GM18909 (cell line): ENCODE data around the gene C1orf50.
"Not testable (repeated sequence)": the region's sequence is repeated elsewhere in the genome, so short reads cannot be mapped to it uniquely, and the experiment has no call there.

Source experiments
- ATAC-seq: cut with Tn5 transposase; IDR thresholded peaks from one replicate; pipeline ENCODE4 v1.9.1; 2021; ENCODE audit warnings: mild to moderate bottlenecking; ENCODE audit not compliant: unreplicated experiment, poor library complexity

The C1orf50 gene

DNA sequence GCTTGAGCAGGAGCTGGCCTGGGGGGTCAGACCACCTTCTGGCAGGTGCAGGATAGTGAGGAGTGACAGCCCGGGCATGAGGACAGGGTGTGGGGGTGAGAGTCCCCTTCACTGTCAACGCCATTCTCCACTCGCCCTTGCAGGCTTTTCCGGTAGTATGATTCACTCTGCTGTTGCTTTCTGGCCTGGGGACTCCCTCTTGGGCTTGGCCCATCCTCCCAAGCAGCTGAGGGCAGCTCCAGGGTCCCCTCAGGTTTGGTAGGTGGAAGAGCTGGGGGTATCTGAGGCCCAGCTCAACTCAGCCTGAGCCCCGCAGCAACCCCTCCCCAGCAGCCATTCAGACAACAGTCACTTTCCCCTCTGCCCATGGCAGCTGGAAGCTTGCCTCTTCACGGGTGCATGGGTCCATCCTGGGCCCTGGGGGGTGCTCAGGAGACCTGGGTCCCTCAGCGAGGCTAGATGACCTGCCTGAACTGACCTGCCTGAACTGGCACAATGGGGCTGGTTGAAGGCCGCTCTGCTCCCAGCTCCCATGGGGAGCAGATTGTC is 28.3 kb upstream of the C1orf50 start:
- no peak for ATAC-seq

DNA sequence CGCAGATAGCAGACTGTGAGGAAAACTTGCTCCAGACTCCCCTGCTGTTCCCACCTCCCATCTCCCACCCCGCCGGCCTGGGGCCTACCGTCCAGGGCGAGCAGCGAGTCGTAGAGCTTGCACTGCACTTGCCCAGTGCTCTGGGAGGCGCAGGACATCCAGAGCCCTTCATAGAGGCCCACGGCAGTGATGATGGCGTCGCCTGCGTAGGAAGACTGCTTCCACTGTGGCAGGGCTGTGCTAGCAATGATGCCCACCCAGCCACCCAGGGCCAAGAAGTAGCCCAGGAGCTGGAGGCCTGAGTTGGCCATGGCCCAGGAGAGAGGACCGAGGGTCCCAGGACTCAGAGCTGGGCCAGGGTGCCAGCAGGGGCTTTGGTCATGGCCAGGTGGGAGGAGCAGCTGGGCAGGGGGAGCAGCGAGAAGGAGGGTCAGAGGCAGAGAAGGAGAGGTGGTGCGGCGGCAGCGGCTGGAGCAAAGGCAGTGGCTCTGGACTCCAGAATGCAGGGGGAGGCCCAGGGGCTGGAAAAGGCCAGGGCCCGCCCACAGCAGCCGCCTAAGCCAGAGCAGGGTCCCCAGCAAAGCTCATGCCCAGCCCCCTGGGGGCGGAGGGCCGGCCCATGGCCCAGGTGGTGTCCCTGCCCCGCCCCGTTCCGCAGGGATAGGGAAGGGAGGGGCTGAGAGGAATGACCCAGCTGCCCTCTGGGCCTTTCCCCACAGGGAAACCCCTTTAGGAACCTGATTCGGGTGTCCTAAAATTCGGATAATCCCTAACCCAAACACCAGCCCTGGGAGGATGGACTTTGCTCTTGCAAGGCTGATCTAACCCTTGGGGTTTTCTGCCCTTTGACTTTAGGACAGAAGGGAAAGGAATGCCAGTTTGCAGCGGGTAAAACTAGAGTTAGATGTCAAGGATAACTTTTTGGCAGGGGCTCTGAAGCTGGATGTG is 27.0 kb upstream of the C1orf50 start, which contains the start of gene CLDN19:
Gene CLDN19 (minus strand): TSS at position 484 of the 948 bp plus-strand sequence. CDS start 173 bp downstream, at position 311.
- no peak for ATAC-seq

DNA sequence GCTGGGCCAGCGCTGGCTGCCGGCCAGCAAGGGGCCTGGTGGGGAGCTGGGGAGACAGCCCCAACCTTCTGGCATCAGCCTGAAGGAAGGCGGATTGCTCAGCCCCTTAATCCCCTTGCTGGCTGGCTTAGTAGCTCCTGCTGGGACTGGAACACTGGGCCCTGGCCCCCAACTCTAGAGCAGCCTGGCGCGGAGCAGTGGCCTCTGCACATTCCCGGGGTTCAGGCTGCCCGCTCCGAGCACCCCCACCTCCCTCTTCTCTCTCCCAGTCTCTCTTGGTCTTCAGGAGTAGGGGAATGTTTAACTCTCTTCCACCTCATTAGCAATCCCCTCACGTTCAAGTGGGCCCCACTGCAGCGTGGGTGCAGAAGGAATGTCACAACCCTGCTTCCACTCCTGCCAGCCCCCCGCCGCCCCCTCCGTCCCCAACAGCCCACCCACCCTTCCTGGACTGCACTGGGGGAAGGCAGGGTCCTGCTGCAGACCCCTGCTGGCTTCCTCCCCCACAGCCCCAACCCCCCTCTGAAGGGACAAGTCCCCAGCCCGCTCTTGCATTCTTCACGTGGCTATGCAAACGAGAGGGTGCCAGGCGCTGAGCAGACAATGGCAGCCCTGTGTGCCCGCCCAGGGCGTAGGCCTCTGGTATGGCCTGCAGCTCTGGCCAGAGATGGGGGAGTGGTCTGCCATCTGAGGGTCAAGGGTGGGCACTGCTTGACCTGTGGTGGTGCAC is 26.0 kb upstream of the C1orf50 start:
- ATAC-seq: no peak

- ATAC-seq: no peak
Measured at GRCh38 chr1:42741706-42742105, 25.3 kb upstream of the C1orf50 start.

- ATAC-seq: no peak
Measured at GRCh38 chr1:42742141-42742540, 24.9 kb upstream of the C1orf50 start.

- no peak for ATAC-seq
Measured at GRCh38 chr1:42742617-42743316, 24.3 kb upstream of the C1orf50 start.

GRCh38 chr1:42743317-42744147 is 23.5 kb upstream of the C1orf50 start:
- no peak for ATAC-seq

DNA sequence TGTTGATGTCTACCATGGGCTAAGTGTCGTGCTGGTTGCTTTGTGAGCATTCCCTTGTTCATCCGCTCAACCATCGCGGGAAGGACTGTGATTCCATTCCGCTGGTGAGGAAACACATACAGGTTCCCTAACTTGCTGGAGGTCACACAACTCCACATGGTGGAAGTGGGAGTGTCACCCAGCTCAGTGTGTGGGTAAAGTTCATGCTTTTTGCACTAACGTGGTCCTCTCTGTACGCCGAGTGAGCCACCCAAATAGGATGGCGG is 23.0 kb upstream of the C1orf50 start:
- no peak for ATAC-seq

DNA sequence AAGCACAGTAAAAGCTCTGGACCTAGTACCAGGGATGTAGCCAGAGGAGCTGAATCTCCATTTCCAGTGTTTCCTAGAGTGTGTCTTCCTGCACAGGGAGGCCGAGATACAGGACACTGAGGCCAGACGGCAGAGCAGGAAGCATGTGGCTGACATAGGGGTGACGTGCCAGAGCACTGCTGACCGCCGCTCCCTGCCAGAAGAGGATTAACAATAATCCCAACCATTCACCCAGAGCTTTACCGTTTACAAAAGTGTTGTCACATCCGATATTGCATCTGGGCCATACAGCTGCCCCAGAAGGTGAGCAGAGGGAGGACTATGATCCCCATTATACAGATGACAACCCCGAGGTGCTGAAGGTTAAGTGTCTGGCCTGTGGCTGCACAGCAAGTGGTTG is 21.2 kb upstream of the C1orf50 start:
- no peak for ATAC-seq

DNA sequence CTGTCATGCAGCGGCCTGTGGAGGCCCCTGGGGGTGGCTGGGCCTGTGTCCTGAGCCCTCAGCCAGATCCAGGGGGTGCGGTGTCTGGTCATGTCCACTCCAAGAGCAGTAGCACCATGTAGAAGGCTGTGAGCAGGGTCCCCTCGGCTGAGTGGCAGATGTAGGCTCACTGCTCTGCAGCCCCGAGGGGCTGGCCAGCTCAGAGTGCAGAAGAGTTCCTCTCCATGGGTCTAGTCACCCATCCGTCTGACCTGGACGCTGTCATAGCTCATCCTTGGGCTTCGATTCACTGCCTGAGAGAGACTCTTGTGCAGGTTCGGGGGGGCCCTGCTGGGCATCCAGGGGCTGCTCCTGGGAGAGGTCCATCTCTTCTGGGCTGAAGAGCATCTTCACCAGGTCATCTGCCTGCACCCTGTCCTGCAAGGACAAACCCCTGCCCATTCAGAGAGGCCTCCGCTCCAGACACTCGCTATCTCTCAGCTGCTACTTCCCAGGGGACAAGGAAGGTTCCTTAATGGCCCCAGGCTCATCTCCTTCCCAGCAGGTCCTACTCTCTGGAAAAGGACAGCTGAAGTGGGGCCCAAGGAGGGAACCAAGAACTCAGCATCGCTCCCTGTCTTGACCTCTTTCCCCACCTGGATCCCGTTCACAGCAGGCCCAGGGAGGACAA is 20.5 kb upstream of the C1orf50 start:
- no peak for ATAC-seq

DNA sequence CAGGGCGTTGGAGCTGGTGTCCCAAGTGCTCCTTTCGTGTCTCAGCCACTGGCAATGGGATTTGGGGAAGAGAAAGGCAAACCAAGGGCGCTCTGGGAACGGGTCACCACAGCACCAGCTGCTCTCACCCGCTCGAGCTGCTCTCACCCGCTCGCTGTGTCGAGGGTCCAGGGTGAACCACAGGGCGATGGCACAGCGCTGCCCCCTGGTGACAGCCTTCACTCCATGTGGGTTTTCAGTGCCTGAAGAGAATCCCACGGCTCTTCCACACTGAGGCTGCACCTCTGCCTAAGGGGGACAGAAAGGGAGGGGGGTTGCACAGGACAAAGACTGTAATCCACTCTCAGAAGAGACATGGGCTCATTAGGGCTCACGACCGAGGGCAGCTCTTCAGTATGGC is 19.9 kb upstream of the C1orf50 start:
- ATAC-seq: no peak

GRCh38 chr1:42748021-42748420 is 19.0 kb upstream of the C1orf50 start:
- ATAC-seq: no peak

DNA sequence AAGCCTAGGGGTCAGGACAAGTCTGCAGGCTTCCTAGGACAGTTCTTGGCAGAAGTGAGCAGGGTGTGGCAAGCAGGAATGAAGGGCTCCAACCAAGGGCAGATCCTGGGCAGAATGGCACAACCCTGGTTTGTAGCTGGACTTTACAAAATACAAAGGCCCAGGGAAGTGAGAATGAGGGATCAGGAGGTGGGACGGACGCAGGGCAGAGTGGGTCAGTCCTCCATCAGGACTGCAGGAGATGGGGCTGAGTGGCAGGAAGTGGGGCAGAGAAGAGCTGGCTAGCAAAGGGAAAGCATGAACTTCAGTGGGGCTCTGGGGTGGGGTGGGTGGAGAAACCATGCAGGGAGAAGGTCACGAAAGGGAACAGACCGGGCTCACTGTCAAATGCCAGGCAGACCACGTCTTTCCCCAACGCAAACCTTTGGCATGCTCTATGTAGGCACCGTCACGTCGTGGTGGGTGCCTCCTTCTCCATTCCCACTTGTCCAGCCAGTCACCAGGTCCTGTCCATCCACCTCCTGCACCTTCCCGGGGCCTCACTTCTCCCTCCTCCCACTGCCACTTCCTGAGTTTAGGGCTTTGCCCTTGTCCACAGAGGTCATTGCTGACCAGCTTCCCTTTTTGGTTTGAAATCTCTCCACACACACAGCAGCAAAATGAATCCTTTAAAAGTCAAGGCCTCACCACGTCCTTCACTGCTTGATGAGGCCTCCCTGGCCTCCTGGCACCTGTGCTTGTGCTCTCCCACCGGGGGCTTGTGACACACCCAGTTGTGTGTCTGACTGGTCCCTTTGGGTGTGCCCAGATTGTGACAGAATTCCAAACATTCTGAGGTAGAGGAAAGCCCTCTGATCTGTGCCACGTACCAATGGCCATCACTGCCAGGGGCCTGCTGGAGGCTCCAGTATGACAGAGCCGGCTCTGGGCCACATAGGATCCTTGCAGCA is 18.3 kb upstream of the C1orf50 start:
- ATAC-seq: no peak

DNA sequence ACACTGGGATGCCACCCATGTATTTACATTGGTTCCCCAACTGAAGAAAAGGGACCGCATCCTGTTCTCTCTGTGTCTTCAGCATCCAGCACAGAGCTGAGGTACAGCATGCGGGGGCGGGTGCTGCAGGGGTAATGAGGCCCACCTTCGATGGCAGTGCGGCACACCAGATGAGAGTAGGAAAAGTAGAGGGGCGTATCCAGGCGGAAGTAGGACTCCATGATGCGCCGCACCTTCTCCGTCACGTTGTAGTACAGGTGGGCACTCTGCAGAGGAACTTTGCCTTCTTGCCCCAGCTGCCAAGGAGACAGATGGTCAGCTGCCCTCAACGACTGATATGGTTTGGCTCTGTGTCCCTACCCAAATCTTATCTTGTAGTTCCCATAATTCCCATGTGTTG is 17.0 kb upstream of the C1orf50 start:
- no peak for ATAC-seq

- not testable (repeated sequence) for ATAC-seq
Measured at GRCh38 chr1:42751511-42752070, 15.5 kb upstream of the C1orf50 start.

DNA sequence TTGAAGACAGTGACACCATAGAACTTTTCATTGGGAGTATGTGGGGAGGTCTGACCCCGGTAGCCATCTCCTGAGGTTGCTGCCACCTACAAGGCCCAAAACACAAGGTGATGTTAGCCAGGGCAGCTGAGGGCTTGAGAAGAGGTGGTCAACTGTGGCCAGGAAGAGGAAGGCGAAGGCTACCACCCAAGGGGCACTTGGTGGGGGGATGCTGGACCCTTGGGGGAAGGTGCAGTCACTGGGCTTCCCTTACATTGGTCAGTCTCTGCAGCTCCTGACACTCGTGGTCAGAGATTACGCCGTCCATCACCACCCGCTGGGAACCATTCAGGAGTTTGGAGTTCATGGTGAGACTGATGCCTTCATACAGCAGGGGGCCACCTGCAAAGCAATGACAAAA is 14.8 kb upstream of the C1orf50 start:
- no peak for ATAC-seq

- ATAC-seq: no peak
Measured at GRCh38 chr1:42753070-42753469, 14.0 kb upstream of the C1orf50 start.
